T-cell (primary cell): ENCODE results near the gene UHRF1. TPM values are rescaled to one million over a fixed set of nuclear protein-coding genes. Genes with fewer than 3 reads are reported as not detected.
"Not testable (repeated sequence)": the region's sequence is repeated elsewhere in the genome, so short reads cannot be mapped to it uniquely, and the experiment has no call there.

Experiments
- ATAC-seq, 4 experiments: fragments of 200-7000 bp in 3 of 4; fragments of 150-1000 bp in 1 of 4; cut with Tn5 transposase; replicated peaks in 1 of 4; 1 replicate in 3 of 4; 2 replicates in 1 of 4; pipeline ENCODE4 v1.10.0; 2021; ENCODE audit warnings: moderate library complexity in 3 of 4, mild to moderate bottlenecking in 2 of 4, moderate number of reproducible peaks in 1 of 4
- CTCF ChIA-PET, 2 donors: fragments of 300-600 bp; sonication (Branson Sonifier 250); formaldehyde crosslinking; loops; one replicate each; lab custom pipeline; 2022; ENCODE audit warnings: antibody characterized with exemption in 2 of 2; lab: Charles Lee
- POLR2A ChIA-PET, 2 donors: fragments of 300-600 bp; sonication (Branson Sonifier 250); formaldehyde crosslinking; loops; one replicate each; lab custom pipeline; 2022; ENCODE audit warnings: antibody characterized with exemption in 2 of 2; lab: Charles Lee
- DNase-seq, 35 experiments: peaks; one replicate each; pipeline versions ENCODE4 v3.0.0 to v3.0.0-alpha.2; 2013 to 2023
- H3K27ac ChIP-seq: one replicate; pipeline ENCODE4 v1.5.1; 2013; ENCODE audit warnings: low read length
- H3K27me3 ChIP-seq, 2 experiments: replicated peaks in 1 of 2; 1 replicate in 1 of 2; 2 replicates in 1 of 2; pipeline versions ENCODE4 v1.6.1 to v1.7.0; 2013; ENCODE audit warnings: low read length in 1 of 2, mixed read lengths in 1 of 2; ENCODE audit not compliant: control insufficient read depth in 2 of 2, insufficient read depth in 2 of 2; ENCODE audit errors: extremely low read depth in 1 of 2
- H3K36me3 ChIP-seq, 2 donors: 1 replicate in 1 of 2; 2 replicates in 1 of 2; pipeline versions ENCODE4 v1.6.1 to v1.7.0; 2013; ENCODE audit warnings: low read length in 1 of 2; ENCODE audit not compliant: control insufficient read depth in 2 of 2, insufficient read depth in 1 of 2; ENCODE audit errors: extremely low read depth in 1 of 2
- H3K4me1 ChIP-seq, 2 experiments: 1 replicate in 1 of 2; 2 replicates in 1 of 2; pipeline versions ENCODE4 v1.6.1 to v1.7.0; 2013; ENCODE audit warnings: low read length in 2 of 2, mixed read lengths in 1 of 2; ENCODE audit not compliant: insufficient read depth in 2 of 2, control insufficient read depth in 1 of 2; ENCODE audit errors: extremely low read depth in 1 of 2
- H3K4me3 ChIP-seq, 2 donors: 1 replicate in 1 of 2; 2 replicates in 1 of 2; pipeline versions ENCODE4 v1.5.1 to v1.7.0; 2013; ENCODE audit warnings: mild to moderate bottlenecking in 2 of 2, low read length in 1 of 2, moderate library complexity in 1 of 2; ENCODE audit not compliant: control insufficient read depth in 1 of 2; ENCODE audit errors: extremely low read depth in 1 of 2
- H3K9me3 ChIP-seq: 2 replicates; pipeline ENCODE4 v1.7.0; 2013
- H3K27ac Mint-ChIP-seq, 2 donors: one replicate each; pipeline ENCODE4 v1.8.0; 2020 to 2021; ENCODE audit warnings: mild to moderate bottlenecking in 2 of 2, mixed read lengths in 2 of 2
- H3K27me3 Mint-ChIP-seq, 2 donors: one replicate each; pipeline ENCODE4 v1.8.0; 2021 to 2022; ENCODE audit warnings: mixed read lengths in 2 of 2
- H3K36me3 Mint-ChIP-seq: one replicate; pipeline ENCODE4 v1.8.0; 2021; ENCODE audit warnings: mixed read lengths
- H3K4me1 Mint-ChIP-seq, 3 donors: one replicate each; pipeline ENCODE4 v1.8.0; 2020 to 2022; ENCODE audit warnings: mixed read lengths in 3 of 3, mild to moderate bottlenecking in 1 of 3
- H3K4me3 Mint-ChIP-seq, 3 donors: one replicate each; pipeline ENCODE4 v1.8.0; 2020 to 2022; ENCODE audit warnings: mild to moderate bottlenecking in 3 of 3, mixed read lengths in 3 of 3, moderate library complexity in 3 of 3
- H3K9me3 Mint-ChIP-seq, 3 donors: one replicate each; pipeline ENCODE4 v1.8.0; 2020 to 2022; ENCODE audit warnings: mixed read lengths in 3 of 3
- WGBS: methylation state at CpG from one replicate; pipeline ENCODE4 v1.1.5; 2013; ENCODE audit warnings: missing lambda C conversion rate; ENCODE audit not compliant: insufficient coverage; 5-methylcytosine and 5-hydroxymethylcytosine counted together
- total RNA-seq, 35 experiments: library from RNA in 6 of 35; stranded (reverse) in 6 of 35; fragments of 120-200 nt in 1 of 35; gene quantifications; one replicate each; pipeline versions ENCODE4 v1.2.1 to v1.2.4 and lab custom pipeline; 2013 to 2026

The UHRF1 gene
- total RNA-seq, 5 donors from 2014 or later (not counting 1 experiment from before 2014, with no cell fraction given): 0.89 to 3.1 (median 2.0) TPM

GRCh38 chr19:4951656-4952055 lies 42.4 kb downstream of the UHRF1 start:
- no peaks in the 10 kb centered on the region for H3K27me3 ChIP-seq
- H3K9me3 ChIP-seq: no peaks in the 10 kb centered on the region
- no peaks in the 10 kb centered on the region for H3K27me3 Mint-ChIP-seq
- no peaks in the 10 kb centered on the region for H3K4me1 ChIP-seq
- no peak for DNase-seq
- no peaks in the 10 kb centered on the region for H3K36me3 ChIP-seq
- no peak overlapping the region for H3K4me3 ChIP-seq
- no peaks in the 10 kb centered on the region for H3K4me1 Mint-ChIP-seq
- ChIA-PET POLR2A (no interaction called here), CTCF (interaction anchor here in 1 of 2 donors (0.6 kb wide), 1 partner anchor 79 kb away, joined by 3 read pairs; no protein-coding TSS in a partner anchor)
- no peak overlapping the region for H3K27ac ChIP-seq
- no peaks in the 10 kb centered on the region for H3K9me3 Mint-ChIP-seq
- H3K4me3 Mint-ChIP-seq: no peak overlapping the region
- no peaks in the 10 kb centered on the region for H3K36me3 Mint-ChIP-seq
- WGBS: 92% methylated on average over 9 of the region's 11 CpGs
- H3K27ac Mint-ChIP-seq: no peak overlapping the region
- no peak for ATAC-seq

- no peaks in the 10 kb centered on the region for H3K9me3 ChIP-seq
- no peak overlapping the region for H3K27ac Mint-ChIP-seq
- no peaks in the 10 kb centered on the region for H3K4me1 ChIP-seq
- H3K27me3 ChIP-seq: no peaks in the 10 kb centered on the region
- no peaks in the 10 kb centered on the region for H3K9me3 Mint-ChIP-seq
- WGBS: 96% methylated on average over 13 of the region's 18 CpGs
- no peaks in the 10 kb centered on the region for H3K36me3 Mint-ChIP-seq
- no peak overlapping the region for H3K4me3 Mint-ChIP-seq
- H3K27ac ChIP-seq: no peak overlapping the region
- no peaks in the 10 kb centered on the region for H3K27me3 Mint-ChIP-seq
- DNase-seq (no peak), ATAC-seq (no peak)
- ChIA-PET CTCF (interaction anchor here (0.6 kb wide), 2 partner anchors 36 to 37 kb away, joined by 3 to 4 read pairs; no protein-coding TSS in a partner anchor), POLR2A (interaction anchor here in 1 of 2 donors (0.7 kb wide), 1 partner anchor 101 kb away, joined by 5 read pairs; no protein-coding TSS in a partner anchor)
- H3K36me3 ChIP-seq: no peaks in the 10 kb centered on the region
- H3K4me3 ChIP-seq: no peak overlapping the region
- no peaks in the 10 kb centered on the region for H3K4me1 Mint-ChIP-seq
These were observed 43.6 kb downstream of the UHRF1 start for GRCh38 chr19:4952945-4953344.

- H3K27ac Mint-ChIP-seq, CTCF ChIA-PET, POLR2A ChIA-PET: not testable (repeated sequence)
These were observed 45.2 kb downstream of the UHRF1 start for GRCh38 chr19:4954320-4955149.

GRCh38 chr19:4955274-4955673 lies 46.0 kb downstream of the UHRF1 start:
- Histone ChIP-seq H3K27ac (no peak overlapping the region), H3K9me3 (no peaks in the 10 kb centered on the region), H3K4me3 (no peak overlapping the region), H3K4me1 (no peaks in the 10 kb centered on the region), H3K36me3 (no peaks in the 10 kb centered on the region), H3K27me3 (no peaks in the 10 kb centered on the region)
- POLR2A ChIA-PET: no interaction called here
- H3K4me1 Mint-ChIP-seq: no peaks in the 10 kb centered on the region
- CTCF ChIA-PET: no interaction called here
- H3K27ac Mint-ChIP-seq: no peak overlapping the region
- H3K9me3 Mint-ChIP-seq: no peaks in the 10 kb centered on the region
- DNase-seq (no peak), ATAC-seq (no peak)
- no peaks in the 10 kb centered on the region for H3K27me3 Mint-ChIP-seq
- H3K36me3 Mint-ChIP-seq: no peaks in the 10 kb centered on the region
- no peak overlapping the region for H3K4me3 Mint-ChIP-seq
- WGBS: 98% methylated on average over 5 of the region's 10 CpGs

More at GRCh38 chr19:4954320-4955149, 45.2 kb downstream of the UHRF1 start:
- H3K27ac ChIP-seq, H3K9me3 ChIP-seq, H3K4me1 Mint-ChIP-seq, DNase-seq, ATAC-seq, H3K36me3 ChIP-seq, H3K4me1 ChIP-seq, H3K4me3 ChIP-seq, H3K27me3 ChIP-seq, H3K9me3 Mint-ChIP-seq, H3K27me3 Mint-ChIP-seq, H3K36me3 Mint-ChIP-seq, H3K4me3 Mint-ChIP-seq: not testable (repeated sequence)
- 98% methylated on average over 22 of the region's 46 CpGs for WGBS

- no peaks in the 10 kb centered on the region for H3K36me3 ChIP-seq
- H3K4me3 ChIP-seq: no peak overlapping the region
- POLR2A ChIA-PET: no interaction called here
- 98% methylated on average over 6 of the region's 8 CpGs for whole genome bisulfite sequencing
- Mint-ChIP-seq H3K27me3 (no peaks in the 10 kb centered on the region), H3K4me3 (no peak overlapping the region), H3K9me3 (no peaks in the 10 kb centered on the region), H3K4me1 (no peaks in the 10 kb centered on the region), H3K36me3 (no peaks in the 10 kb centered on the region), H3K27ac (no peak overlapping the region)
- CTCF ChIA-PET: no interaction called here
- H3K27me3 ChIP-seq: no peaks in the 10 kb centered on the region
- no peak overlapping the region for H3K27ac ChIP-seq
- ATAC-seq (no peak), DNase-seq (no peak)
- H3K4me1 ChIP-seq: no peaks in the 10 kb centered on the region
- no peaks in the 10 kb centered on the region for H3K9me3 ChIP-seq
These were observed 48.7 kb downstream of the UHRF1 start for GRCh38 chr19:4957981-4958380.

GRCh38 chr19:4962085-4962619 lies 52.9 kb downstream of the UHRF1 start:
- DNase-seq (no peak), ATAC-seq (no peak)
- Mint-ChIP-seq H3K9me3 (no peaks in the 10 kb centered on the region), H3K4me3 (no peak overlapping the region), H3K36me3 (no peaks in the 10 kb centered on the region), H3K27ac (no peak overlapping the region), H3K4me1 (no peaks in the 10 kb centered on the region), H3K27me3 (no peaks in the 10 kb centered on the region)
- ChIA-PET POLR2A (no interaction called here), CTCF (interaction anchor here in 1 of 2 donors (0.7 kb wide), 1 partner anchor 46 kb away, joined by 3 read pairs; no protein-coding TSS in a partner anchor)
- Histone ChIP-seq H3K9me3 (no peaks in the 10 kb centered on the region), H3K27me3 (no peaks in the 10 kb centered on the region), H3K4me1 (no peaks in the 10 kb centered on the region), H3K4me3 (no peak overlapping the region), H3K36me3 (no peaks in the 10 kb centered on the region), H3K27ac (no peak overlapping the region)
- WGBS: 100% methylated on average over 2 of the region's 7 CpGs
